ENCODE measurements around the gene MON2. TPM values are rescaled to one million over a fixed set of nuclear protein-coding genes. Genes with fewer than 3 reads are reported as not detected.

The MON2 gene
- total RNA-seq, 1 donor from 2014 or later, result 16.9 TPM

GRCh38 chr12:62602255-62603060 lies 135.8 kb downstream of the MON2 start:
- no peak for TF ChIP-seq CTCF (IDR thresholded peaks at IDR 0.05; ENCODE audit: insufficient read depth, low read length, poor library complexity, severe bottlenecking)
- H3K4me3 ChIP-seq (ENCODE audit: low read depth, low read length), result peak overlapping the region; percentile 70
- no peaks in the 10 kb centered on the region for H3K27me3 ChIP-seq (ENCODE audit: control insufficient read depth, insufficient read depth, low read length)
- H3K36me3 ChIP-seq (ENCODE audit: control insufficient read depth, insufficient read depth, low read length), result no peaks in the 10 kb centered on the region
- DNase-seq (ENCODE audit: low read depth), result peak; percentile 42

- Histone ChIP-seq H3K4me3 (ENCODE audit: low read depth, low read length) (peak overlapping the region; percentile 70), H3K27me3 (ENCODE audit: control insufficient read depth, insufficient read depth, low read length) (no peaks in the 10 kb centered on the region), H3K36me3 (ENCODE audit: control insufficient read depth, insufficient read depth, low read length) (no peaks in the 10 kb centered on the region)
- DNase-seq (ENCODE audit: low read depth), result peak; percentile 43
- peak; percentile 45 for TF ChIP-seq CTCF (IDR thresholded peaks at IDR 0.05; ENCODE audit: insufficient read depth, low read length, poor library complexity, severe bottlenecking)
These were observed 136.6 kb downstream of the MON2 start for GRCh38 chr12:62603061-62603810.

GRCh38 chr12:62603811-62604098 lies 137.1 kb downstream of the MON2 start:
- H3K36me3 ChIP-seq (ENCODE audit: control insufficient read depth, insufficient read depth, low read length), result no peaks in the 10 kb centered on the region
- no peaks in the 10 kb centered on the region for H3K27me3 ChIP-seq (ENCODE audit: control insufficient read depth, insufficient read depth, low read length)
- TF ChIP-seq CTCF (IDR thresholded peaks at IDR 0.05; ENCODE audit: insufficient read depth, low read length, poor library complexity, severe bottlenecking), result no peak
- DNase-seq (ENCODE audit: low read depth), result no peak
- H3K4me3 ChIP-seq (ENCODE audit: low read depth, low read length), result peak overlapping the region; percentile 70

GRCh38 chr12:62604373-62604772 lies 137.7 kb downstream of the MON2 start:
- Histone ChIP-seq H3K27me3 (ENCODE audit: control insufficient read depth, insufficient read depth, low read length) (no peaks in the 10 kb centered on the region), H3K4me3 (ENCODE audit: low read depth, low read length) (peak overlapping the region; percentile 70), H3K36me3 (ENCODE audit: control insufficient read depth, insufficient read depth, low read length) (no peaks in the 10 kb centered on the region)
- no peak for TF ChIP-seq CTCF (IDR thresholded peaks at IDR 0.05; ENCODE audit: insufficient read depth, low read length, poor library complexity, severe bottlenecking)
- DNase-seq (ENCODE audit: low read depth), result no peak

GRCh38 chr12:62604871-62605270 lies 138.2 kb downstream of the MON2 start:
- Histone ChIP-seq H3K36me3 (ENCODE audit: control insufficient read depth, insufficient read depth, low read length) (no peaks in the 10 kb centered on the region), H3K27me3 (ENCODE audit: control insufficient read depth, insufficient read depth, low read length) (no peaks in the 10 kb centered on the region), H3K4me3 (ENCODE audit: low read depth, low read length) (peak overlapping the region; percentile 70)
- DNase-seq (ENCODE audit: low read depth), result no peak
- TF ChIP-seq CTCF (IDR thresholded peaks at IDR 0.05; ENCODE audit: insufficient read depth, low read length, poor library complexity, severe bottlenecking), result no peak
